ENCODE data around the gene KLHL22. TPM values are rescaled to one million over a fixed set of nuclear protein-coding genes. Genes with fewer than 3 reads are reported as not detected.
"Not testable (repeated sequence)": the region's sequence is repeated elsewhere in the genome, so short reads cannot be mapped to it uniquely, and the experiment has no call there.

The KLHL22 gene
- total RNA-seq, 1 donor from 2014 or later, result 44.7 TPM

DNA sequence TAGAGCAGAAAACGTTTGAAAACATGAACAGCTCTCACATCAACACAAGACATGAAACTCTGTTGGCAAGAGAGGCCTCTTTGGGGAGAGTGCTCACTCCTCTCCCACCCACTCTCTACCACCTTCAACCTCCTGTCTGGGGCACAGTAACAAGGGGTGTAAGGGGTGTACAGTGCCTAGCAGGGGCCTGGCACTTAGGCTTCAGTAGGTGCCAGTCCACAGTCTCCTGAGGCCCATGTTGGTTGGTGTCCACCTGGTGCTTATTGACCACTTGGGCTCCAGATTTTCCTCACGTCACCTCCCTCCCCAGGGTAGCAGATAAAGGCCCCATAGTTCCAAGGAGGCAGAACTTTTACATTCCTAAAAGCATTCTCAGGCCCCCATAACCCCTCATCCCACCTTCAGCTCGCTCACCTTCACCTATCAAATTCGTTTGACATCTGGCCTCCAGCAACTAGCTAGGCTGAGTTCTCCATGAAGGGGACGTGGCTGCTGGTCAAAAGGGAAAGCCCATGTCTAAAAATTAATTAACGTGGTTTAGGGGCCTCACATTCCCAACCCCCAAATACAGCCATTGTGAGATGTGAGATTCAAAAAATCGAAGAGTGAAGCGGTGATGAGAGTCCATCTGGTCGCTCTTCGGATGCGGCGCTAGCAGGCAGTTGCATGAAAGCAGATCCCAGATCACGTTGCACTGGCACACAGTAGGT is 11.1 kb upstream of the KLHL22 start:
- no peak for DNase-seq (ENCODE audit: extremely low spot score, unreplicated experiment)
- no peaks in the 10 kb centered on the region for H3K9me3 Mint-ChIP-seq (ENCODE audit: unreplicated experiment)
- no peaks in the 10 kb centered on the region for H3K36me3 Mint-ChIP-seq (ENCODE audit: unreplicated experiment)
- peaks cover 49% of the 10 kb centered on the region for H3K4me1 Mint-ChIP-seq (ENCODE audit: unreplicated experiment)
- peak overlapping the region; percentile 90 for H3K4me3 Mint-ChIP-seq (ENCODE audit: unreplicated experiment)
- no peak for TF ChIP-seq CTCF (IDR thresholded peaks at IDR 0.05)
- no peaks in the 10 kb centered on the region for H3K27me3 Mint-ChIP-seq (ENCODE audit: unreplicated experiment)
- peak overlapping the region; percentile 97 for H3K27ac Mint-ChIP-seq (ENCODE audit: unreplicated experiment)

GRCh38 chr22:20504293-20504922 is 8.8 kb upstream of the KLHL22 start:
- H3K27ac Mint-ChIP-seq (ENCODE audit: unreplicated experiment), result peak overlapping the region; percentile 57
- H3K4me1 Mint-ChIP-seq (ENCODE audit: unreplicated experiment), result peaks cover 29% of the 10 kb centered on the region
- not testable (repeated sequence) for H3K36me3 Mint-ChIP-seq (ENCODE audit: unreplicated experiment)

GRCh38 chr22:20503816-20504215 is 8.2 kb upstream of the KLHL22 start:
- H3K4me1 Mint-ChIP-seq (ENCODE audit: unreplicated experiment), result peaks cover 23% of the 10 kb centered on the region
- no peak overlapping the region for H3K4me3 Mint-ChIP-seq (ENCODE audit: unreplicated experiment)
- peak overlapping the region; percentile 57 for H3K27ac Mint-ChIP-seq (ENCODE audit: unreplicated experiment)
- H3K27me3 Mint-ChIP-seq (ENCODE audit: unreplicated experiment), result no peaks in the 10 kb centered on the region
- peaks cover 9% of the 10 kb centered on the region for H3K36me3 Mint-ChIP-seq (ENCODE audit: unreplicated experiment)
- TF ChIP-seq CTCF (IDR thresholded peaks at IDR 0.05), result no peak
- no peak for DNase-seq (ENCODE audit: extremely low spot score, unreplicated experiment)
- no peaks in the 10 kb centered on the region for H3K9me3 Mint-ChIP-seq (ENCODE audit: unreplicated experiment)

More at GRCh38 chr22:20504293-20504922, 8.8 kb upstream of the KLHL22 start:
- H3K27me3 Mint-ChIP-seq (ENCODE audit: unreplicated experiment); H3K4me3 Mint-ChIP-seq (ENCODE audit: unreplicated experiment); H3K9me3 Mint-ChIP-seq (ENCODE audit: unreplicated experiment); DNase-seq (ENCODE audit: extremely low spot score, unreplicated experiment): not testable (repeated sequence)

DNA sequence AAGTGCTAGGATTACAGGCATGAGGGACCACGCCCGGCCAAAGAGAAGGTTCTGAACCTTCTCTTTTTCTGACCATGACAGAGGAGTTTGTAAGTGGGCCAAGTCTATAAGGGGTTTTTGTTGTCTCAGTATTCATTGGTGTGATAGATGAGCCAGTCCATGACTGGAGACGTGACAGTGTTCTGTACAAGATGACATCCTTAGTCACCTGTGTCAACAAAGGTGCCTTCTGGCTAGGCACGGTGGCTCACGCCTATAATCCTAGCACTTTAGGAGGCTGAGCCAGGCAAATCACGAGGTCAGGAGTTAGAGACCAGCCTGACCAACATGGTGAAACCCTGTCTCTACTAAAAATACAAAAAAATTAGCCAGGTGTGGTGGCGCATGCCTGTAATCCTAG is 4.2 kb upstream of the KLHL22 start:
- H3K27ac Mint-ChIP-seq (ENCODE audit: unreplicated experiment), result no peak overlapping the region
- no peak for DNase-seq (ENCODE audit: extremely low spot score, unreplicated experiment)

DNA sequence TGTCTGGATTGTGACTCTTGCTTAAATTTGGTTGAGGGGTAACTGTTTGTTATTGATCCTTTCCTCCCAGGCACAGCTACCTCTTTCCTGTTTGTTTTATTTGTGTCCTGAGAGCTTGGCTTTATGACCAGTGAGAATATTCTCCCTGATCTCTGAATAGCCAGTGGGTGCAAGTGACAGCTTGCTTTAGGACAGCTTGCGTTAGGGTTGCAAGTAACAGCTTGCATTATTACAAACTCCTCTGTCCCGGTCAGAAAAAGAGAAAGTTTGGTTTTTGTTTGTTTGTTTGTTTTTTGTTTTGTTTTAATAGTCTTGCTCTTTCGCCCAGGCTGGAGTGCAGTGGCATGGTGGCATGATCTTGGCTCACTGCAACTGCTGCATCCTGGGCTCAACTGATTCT is 3.3 kb upstream of the KLHL22 start:
- Mint-ChIP-seq H3K4me1 (ENCODE audit: unreplicated experiment) (peaks cover 20% of the 10 kb centered on the region), H3K27ac (ENCODE audit: unreplicated experiment) (no peak overlapping the region), H3K27me3 (ENCODE audit: unreplicated experiment) (no peaks in the 10 kb centered on the region), H3K9me3 (ENCODE audit: unreplicated experiment) (no peaks in the 10 kb centered on the region), H3K36me3 (ENCODE audit: unreplicated experiment) (peaks cover 9% of the 10 kb centered on the region), H3K4me3 (ENCODE audit: unreplicated experiment) (no peak overlapping the region)
- TF ChIP-seq CTCF (IDR thresholded peaks at IDR 0.05), result no peak
- DNase-seq (ENCODE audit: extremely low spot score, unreplicated experiment), result no peak

More for the DNA sequence above, 4.2 kb upstream of the KLHL22 start:
- Mint-ChIP-seq H3K9me3 (ENCODE audit: unreplicated experiment) (no peaks in the 10 kb centered on the region), H3K4me3 (ENCODE audit: unreplicated experiment) (no peak overlapping the region), H3K4me1 (ENCODE audit: unreplicated experiment) (peaks cover 20% of the 10 kb centered on the region), H3K36me3 (ENCODE audit: unreplicated experiment) (peaks cover 9% of the 10 kb centered on the region), H3K27me3 (ENCODE audit: unreplicated experiment) (no peaks in the 10 kb centered on the region)
- TF ChIP-seq CTCF (IDR thresholded peaks at IDR 0.05), result no peak

All from osteocyte (in vitro differentiated cells).